HG03097 (cell line): ENCODE results near the gene DLL3.
"Not testable (repeated sequence)": the region's sequence is repeated elsewhere in the genome, so short reads cannot be mapped to it uniquely, and the experiment has no call there.

Experiments used
- ATAC-seq: cut with Tn5 transposase; IDR thresholded peaks from one replicate; pipeline ENCODE4 v1.9.1; 2021; ENCODE audit not compliant: unreplicated experiment, low FRiP score

DLL3 gene, protein sequence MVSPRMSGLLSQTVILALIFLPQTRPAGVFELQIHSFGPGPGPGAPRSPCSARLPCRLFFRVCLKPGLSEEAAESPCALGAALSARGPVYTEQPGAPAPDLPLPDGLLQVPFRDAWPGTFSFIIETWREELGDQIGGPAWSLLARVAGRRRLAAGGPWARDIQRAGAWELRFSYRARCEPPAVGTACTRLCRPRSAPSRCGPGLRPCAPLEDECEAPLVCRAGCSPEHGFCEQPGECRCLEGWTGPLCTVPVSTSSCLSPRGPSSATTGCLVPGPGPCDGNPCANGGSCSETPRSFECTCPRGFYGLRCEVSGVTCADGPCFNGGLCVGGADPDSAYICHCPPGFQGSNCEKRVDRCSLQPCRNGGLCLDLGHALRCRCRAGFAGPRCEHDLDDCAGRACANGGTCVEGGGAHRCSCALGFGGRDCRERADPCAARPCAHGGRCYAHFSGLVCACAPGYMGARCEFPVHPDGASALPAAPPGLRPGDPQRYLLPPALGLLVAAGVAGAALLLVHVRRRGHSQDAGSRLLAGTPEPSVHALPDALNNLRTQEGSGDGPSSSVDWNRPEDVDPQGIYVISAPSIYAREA

DNA sequence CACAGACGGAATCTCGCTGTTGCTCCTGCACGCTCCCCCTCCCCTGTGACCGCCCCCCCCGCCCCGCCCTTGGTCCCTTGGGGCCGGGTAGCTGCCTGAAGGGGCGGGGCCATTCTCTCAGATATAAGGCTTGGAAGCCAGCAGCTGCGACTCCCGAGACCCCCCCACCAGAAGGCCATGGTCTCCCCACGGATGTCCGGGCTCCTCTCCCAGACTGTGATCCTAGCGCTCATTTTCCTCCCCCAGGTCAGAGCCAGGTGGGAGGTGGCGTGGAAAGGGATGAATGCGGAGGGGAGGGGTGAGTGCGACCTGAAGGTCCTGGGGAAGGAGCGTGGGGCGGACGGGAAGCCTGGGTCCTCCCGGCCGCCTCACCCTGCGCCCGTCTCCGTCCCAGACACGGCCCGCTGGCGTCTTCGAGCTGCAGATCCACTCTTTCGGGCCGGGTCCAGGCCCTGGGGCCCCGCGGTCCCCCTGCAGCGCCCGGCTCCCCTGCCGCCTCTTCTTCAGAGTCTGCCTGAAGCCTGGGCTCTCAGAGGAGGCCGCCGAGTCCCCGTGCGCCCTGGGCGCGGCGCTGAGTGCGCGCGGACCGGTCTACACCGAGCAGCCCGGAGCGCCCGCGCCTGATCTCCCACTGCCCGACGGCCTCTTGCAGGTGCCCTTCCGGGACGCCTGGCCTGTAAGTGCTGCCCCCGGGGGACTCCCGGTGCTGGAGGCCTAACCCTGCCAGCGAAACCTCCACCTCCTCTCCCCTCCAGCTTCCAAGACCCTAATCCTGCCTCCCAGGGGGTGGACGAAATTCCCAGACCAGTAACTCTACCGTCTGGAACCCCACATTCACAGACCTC lies at the start of gene DLL3:
TSS of gene DLL3 (plus strand) at position 150 of the 845 bp plus-strand sequence. CDS start at position 178, 28 bp downstream.
- no peak for ATAC-seq

DNA sequence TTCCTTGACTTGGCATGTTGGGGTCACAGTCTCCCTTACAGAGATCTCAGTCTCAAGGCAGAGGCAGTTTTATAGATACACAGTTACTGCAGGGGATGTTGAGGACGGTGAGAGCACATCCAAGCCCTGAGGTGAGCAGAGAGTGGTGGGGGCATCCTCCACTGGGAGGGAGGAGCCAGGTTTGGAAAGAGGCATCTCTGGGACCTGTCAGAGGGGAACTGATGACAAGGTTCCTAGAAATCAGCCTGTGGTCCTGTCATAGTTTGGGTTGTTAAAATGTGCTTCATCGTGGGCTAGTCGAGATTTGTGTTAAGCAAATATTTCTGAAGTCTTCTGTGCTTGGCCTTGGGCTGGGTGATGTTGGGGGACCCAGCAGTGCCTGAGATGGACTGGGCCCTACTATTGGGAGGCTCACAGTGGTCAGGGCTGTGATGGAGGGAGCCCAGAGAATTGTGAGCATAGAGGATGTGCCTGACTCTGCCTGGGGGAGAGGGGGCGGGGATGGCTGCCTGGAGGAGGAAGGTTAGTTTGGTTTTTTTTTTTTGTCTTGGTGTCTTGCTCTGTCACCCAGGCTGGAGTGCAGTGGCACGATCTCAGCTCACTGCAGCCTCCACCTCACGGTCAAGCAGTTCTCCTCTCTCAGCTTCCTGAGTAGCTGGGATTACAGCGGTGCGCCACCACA lies 49.5 kb upstream of the DLL3 start:
- no peak for ATAC-seq

- not testable (repeated sequence) for ATAC-seq
These were observed 47.5 kb upstream of the DLL3 start for GRCh38 chr19:39451257-39451656.

DNA sequence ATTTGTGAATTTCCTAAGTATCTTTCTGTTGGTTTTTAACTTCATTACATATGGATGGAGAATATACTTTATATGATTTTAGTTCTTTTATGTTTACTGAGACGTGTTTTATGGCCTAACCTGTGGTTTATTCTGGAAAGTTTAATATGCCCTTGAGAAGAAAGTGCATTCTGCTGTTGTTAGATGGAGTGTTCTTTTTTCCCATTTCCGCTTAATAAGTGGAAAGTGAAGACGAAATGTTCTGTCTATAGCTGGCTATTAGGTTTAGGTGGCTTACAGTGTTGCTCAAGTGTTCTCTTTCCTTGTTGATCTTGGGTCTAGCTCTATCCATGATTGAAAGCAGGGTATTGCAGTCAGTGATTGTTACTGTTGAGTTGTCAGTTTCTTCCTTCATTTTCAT lies 35.3 kb upstream of the DLL3 start:
- ATAC-seq, result no peak

DNA sequence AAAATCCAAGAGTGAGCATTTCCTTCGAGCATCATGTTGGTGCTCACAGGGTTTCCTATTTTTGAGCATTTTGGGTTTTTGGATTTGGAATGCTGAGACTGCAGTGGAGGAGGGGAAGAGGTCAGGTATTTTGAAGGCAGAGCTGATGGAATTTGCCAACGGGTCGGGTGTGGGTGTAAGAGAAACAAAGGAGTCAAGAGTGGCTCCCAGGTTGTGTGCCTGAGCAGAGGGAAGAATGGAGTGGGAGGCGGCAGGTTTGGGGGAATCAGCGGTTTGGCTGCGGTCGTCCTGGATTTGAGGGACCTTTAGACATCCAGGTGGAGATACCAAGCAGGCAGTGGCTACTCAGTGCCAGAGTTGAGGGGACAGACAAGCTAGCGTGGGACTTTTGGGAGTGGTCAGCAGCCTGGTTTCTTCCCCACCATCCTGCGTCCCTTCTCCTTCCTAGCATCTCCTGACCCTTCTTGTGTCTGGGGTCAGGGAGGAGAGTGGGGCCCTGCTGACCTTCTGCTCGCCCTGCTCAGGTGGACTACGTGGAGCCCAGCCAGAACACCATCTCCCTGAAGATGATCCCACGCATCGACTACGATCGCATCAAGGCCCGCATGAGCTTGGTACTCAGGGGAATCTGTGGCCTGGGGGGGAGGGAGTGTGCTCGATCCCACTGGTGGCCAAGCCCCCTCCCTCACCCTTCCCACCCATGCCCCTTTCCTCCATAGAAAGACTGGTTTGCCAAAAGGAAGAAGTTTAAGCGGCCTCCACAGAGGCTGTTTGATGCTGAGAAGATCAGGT lies 32.6 kb upstream of the DLL3 start:
- ATAC-seq, result no peak

DNA sequence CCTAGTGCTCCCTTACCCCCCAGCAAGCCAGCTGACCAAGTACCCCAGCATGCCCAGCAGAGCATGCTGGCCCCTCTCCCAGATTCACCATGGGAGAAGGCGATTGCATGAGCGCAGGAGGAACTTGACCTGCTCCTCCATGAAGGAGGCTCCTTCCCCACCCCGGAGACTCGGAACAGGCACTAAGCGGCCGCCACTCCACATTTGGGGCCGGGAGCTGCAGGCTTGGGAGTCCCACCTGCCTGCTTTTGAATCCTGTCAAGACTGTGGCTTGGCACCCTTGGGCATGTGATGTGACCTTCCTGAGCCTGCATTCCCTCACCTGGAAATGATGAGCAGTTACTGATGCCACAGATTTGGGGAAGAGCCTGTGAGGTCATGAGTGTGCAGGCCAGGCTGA lies 30.8 kb upstream of the DLL3 start:
- no peak for ATAC-seq

DNA sequence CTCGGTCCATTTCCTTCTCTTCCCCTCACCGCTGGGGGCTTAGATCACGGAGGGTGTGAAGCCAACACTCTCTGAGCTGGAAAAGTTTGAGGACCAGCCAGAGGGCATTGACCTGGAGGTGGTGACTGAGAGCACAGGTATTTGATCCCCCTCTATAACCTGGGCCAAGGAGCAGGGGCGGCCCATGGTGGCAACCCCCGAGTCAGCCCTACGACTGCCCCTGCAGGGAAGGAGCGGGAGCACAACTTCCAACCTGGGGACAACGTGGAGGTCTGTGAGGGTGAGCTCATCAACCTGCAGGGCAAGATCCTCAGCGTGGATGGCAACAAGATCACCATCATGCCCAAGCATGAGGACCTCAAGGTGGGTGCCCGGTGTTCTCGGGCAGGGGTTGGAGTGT lies 29.7 kb upstream of the DLL3 start:
- ATAC-seq, result no peak

DNA sequence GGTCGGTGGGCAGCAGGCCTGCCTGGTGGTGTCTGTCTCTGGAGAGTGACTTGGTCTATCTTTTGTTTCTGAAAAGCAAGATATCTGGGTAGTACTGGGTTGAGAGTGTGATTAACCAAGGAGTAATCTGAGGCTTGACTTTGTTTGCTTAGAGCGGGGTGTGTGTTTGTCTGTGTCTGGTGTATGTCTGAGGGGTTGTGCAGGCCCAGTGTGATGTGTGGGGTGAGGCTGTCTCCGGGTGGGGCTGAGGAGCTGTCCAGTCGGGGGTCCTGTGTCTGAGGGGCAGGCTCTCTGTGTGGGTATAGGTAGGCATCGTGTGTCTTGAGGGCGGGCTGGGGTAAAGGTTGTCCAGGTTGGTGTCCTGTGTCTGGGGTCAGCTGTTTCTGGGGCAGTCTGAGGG lies 29.2 kb upstream of the DLL3 start:
- no peak for ATAC-seq

DNA sequence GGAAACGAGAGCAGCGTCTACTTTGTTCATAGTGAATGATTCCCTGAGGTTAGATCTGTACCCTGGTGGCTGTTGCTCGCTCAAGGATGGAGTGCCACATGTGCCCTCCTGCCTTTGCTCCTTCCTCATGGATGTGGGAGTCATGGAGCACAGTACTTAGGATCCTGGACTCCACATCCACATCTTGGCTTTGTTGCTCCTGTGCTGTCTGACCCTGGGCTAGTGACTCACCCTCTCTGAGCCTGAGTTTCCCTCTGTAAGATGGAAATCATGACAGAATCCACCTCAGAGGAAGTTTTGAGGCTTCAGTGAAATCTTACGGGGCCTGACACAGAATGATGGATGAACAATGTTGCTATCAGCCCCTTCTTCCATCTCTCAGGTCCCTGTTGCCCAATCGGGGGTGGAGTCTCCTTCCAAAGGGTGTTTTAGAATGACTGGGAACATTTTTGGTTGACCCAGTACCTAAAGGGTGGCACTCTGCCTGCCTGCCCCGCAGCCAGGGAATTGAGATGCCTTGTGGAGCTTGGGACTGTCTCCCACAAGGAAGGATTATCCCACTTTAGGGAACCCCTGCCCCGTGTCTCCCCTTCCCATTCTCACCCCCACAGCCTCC lies 27.9 kb upstream of the DLL3 start:
- ATAC-seq, result no peak

DNA sequence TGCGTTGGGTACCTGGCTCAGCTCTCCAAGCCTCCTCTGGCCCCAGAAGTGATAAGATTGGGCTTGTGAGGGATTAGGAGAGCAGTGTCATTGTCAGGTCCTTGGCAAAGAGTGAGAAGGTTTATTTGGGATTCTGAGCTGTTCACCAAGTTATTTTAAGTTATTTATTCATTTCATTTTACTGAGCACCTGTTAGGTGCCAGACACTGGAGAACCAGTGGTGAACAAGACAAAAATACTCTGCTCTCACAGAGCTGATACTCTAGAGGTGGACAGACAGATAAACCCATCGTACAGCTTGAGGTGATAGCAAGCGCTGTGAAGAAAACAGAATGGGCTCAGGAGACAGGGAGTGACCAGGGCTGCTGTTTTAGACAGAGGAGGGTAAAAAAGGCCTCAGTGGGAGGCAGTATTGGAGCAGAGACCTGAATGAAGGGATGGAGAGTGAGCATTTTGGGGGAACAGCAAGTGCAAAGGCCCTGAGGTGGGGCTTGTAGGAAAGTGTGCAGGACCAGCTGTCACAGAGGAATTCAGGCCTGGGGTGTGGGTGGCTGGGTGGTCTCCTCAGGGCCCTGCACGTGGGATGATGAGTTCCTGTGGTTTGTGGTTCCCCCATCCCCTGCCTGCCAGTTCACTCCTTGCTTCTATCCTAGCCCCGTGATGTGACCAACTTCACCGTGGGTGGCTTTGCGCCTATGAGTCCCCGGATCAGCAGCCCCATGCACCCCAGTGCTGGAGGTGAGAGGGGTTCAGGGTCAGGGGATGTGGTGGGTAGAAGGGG lies 26.8 kb upstream of the DLL3 start:
- no peak for ATAC-seq

- ATAC-seq, result no peak
These were observed 25.9 kb upstream of the DLL3 start for GRCh38 chr19:39472746-39473442.

- ATAC-seq, result no peak
These were observed 25.2 kb upstream of the DLL3 start for GRCh38 chr19:39473443-39473960.

DNA sequence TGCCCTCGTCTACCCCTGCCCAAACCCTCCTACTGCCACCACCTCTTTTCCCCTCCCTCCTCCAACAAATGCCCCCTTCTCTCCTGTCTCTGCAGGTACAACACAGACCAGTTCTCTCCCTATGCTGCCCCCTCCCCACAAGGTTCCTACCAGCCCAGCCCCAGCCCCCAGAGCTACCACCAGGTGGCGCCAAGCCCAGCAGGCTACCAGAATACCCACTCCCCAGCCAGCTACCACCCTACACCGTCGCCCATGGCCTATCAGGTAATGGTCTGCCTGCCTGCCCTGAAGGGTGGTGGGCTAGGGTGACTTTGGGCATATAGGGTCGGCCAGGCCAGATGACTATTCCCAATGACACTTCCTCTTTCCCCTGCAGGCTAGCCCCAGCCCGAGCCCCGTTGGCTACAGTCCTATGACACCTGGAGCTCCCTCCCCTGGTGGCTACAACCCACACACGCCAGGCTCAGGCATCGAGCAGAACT lies 24.6 kb upstream of the DLL3 start:
- no peak for ATAC-seq

GRCh38 chr19:39475748-39476147 lies 23.0 kb upstream of the DLL3 start:
- no peak for ATAC-seq

DNA sequence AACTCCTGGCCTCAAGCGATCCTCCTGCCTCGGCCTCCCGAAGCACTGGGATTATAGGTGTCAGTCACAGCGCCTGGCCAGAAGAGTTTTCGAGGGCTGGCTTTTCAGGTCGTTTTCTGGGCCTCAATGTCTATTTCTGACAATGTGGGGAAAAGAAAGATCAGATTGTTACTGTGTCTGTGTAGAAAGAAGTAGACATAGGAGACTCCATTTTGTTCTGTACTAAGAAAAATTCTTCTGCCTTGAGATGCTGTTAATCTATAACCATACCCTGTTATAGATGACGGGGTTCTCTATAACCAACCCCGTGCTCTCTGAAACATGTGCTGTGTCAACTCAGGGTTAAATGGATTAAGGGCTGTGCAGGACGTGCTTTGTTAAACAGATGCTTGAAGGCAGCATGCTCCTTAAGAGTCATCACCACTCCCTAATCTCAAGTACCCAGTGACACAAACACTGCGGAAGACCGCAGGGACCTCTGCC lies 19.4 kb upstream of the DLL3 start:
- not testable (repeated sequence) for ATAC-seq

DNA sequence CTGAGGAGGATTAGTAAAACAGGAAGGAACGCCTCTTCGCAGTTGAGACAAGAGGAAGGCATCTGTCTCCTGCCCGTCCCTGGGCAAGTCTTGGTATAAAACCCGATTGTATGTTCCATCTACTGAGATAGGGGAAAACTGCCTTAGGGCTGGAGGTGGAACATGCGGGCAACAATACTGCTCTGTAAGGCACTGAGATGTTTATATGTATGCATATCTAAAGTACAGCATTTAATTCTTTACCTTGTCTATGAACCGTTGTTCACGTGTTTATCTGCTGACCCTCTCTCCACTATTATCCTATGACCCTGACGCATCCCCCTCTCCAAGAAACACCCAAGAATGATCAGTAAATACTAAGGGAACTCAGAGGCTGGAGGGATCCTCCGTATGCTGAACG lies 18.8 kb upstream of the DLL3 start:
- no peak for ATAC-seq

DNA sequence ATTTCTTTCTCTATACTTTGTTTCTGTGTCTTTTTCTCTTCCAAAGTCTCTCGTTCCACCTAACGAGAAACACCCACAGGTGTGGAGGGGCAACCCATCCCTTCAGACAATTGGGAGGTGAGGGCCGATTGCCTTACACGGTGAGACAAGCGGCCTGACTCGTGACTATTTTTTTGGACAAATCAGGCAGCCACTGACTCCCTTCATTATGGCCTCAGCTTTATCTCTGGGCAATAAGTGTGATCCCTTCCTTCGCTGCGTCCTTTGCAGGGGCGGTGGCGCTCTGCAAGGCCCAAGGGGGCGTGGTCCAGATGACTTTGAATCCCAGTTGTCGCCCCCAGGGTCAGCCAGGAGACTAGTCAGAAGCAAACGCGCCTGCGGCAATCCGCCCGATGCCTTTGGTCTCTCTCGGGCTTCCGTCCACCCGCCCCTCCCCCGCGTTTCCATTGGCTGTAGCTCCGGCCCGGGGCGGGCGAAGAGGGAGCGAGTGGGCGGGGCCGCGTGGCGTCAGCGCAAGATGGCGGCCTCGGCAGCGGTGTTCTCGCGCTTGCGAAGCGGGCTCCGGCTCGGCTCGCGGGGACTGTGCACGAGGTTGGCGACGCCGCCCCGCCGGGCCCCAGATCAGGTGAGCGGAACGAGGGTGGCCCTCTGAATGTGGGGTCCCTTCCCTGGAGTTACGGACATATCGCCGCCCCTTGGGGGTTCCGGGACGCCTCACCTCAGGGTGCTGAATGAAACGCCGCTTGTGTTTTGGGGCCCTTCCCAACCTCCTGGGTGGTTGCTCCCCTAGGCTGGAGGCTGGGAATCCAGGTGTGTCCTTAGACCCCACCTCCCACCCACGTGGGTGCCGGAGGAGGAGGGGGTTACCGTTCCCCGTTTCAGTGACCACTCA lies 18.2 kb upstream of the DLL3 start, which contains the start of gene TIMM50:
TSS of gene TIMM50 (plus strand) at position 502 of the 892 bp plus-strand sequence. CDS start at position 518, 16 bp downstream.
- peak; percentile 83 for ATAC-seq
